ENCODE data around the gene ZNF684. TPM values are rescaled to one million over a fixed set of nuclear protein-coding genes. Genes with fewer than 3 reads are reported as not detected.
"Not testable (repeated sequence)": the region's sequence is repeated elsewhere in the genome, so short reads cannot be mapped to it uniquely, and the experiment has no call there.

Gene ZNF684
- total RNA-seq, 1 donor from 2014 or later: 4.8 TPM

DNA sequence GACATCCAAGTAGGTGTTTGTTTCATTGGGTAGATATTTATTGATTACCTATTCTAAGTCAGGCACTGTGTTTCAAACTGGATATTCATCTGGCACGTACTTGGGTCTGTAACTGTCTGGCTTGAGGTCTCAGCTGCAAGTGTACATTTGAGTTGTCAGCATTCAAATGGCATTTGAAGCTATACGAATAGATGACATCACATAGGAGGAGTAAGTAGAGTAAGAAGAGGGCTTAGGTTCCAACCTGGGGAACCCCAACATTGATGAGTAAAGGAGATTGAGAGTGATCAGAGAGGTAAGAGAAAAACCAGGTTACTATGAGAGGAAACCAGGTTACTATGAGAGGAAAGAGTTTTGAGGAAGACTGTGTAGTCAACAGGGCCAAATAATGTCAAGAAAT, 30.7 kb downstream of the ZNF684 start:
- Mint-ChIP-seq H3K4me1 (ENCODE audit: low read depth) (no peaks in the 10 kb centered on the region), H3K36me3 (ENCODE audit: low read depth) (peaks cover 5% of the 10 kb centered on the region), H3K4me3 (ENCODE audit: unreplicated experiment) (no peak overlapping the region), H3K27ac (ENCODE audit: unreplicated experiment) (no peak overlapping the region), H3K9me3 (ENCODE audit: low read depth) (no peaks in the 10 kb centered on the region), H3K27me3 (ENCODE audit: low read depth) (peaks cover 7% of the 10 kb centered on the region)
- no peak for DNase-seq (ENCODE audit: low spot score)
- TF ChIP-seq, protein P1, sequence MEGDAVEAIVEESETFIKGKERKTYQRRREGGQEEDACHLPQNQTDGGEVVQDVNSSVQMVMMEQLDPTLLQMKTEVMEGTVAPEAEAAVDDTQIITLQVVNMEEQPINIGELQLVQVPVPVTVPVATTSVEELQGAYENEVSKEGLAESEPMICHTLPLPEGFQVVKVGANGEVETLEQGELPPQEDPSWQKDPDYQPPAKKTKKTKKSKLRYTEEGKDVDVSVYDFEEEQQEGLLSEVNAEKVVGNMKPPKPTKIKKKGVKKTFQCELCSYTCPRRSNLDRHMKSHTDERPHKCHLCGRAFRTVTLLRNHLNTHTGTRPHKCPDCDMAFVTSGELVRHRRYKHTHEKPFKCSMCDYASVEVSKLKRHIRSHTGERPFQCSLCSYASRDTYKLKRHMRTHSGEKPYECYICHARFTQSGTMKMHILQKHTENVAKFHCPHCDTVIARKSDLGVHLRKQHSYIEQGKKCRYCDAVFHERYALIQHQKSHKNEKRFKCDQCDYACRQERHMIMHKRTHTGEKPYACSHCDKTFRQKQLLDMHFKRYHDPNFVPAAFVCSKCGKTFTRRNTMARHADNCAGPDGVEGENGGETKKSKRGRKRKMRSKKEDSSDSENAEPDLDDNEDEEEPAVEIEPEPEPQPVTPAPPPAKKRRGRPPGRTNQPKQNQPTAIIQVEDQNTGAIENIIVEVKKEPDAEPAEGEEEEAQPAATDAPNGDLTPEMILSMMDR (IDR thresholded peaks at IDR 0.05): no peak

DNA sequence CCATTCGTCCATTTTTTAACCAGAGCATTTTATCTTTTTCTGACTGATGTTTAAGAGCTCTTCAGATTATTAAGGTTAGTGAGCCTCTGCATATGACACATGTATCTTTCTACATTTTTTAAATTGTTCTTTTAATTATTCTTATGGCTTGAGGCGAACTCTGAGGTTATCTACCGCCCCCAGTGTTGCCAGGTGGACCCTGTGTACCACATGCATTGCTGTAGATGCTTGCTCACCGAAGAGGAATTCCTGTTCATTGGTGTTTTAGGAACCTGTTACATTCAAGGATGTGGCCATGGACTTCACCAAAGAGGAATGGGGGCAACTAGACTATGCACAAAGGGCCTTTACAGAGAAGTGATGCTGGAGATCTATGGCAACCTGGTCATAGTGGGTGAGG, 31.8 kb downstream of the ZNF684 start:
- no peak for DNase-seq (ENCODE audit: low spot score)
- peaks cover 3% of the 10 kb centered on the region for H3K36me3 Mint-ChIP-seq (ENCODE audit: low read depth)
- no peak overlapping the region for H3K4me3 Mint-ChIP-seq (ENCODE audit: unreplicated experiment)
- H3K27me3 Mint-ChIP-seq (ENCODE audit: low read depth): peaks cover 7% of the 10 kb centered on the region
- TF ChIP-seq, protein P1 (IDR thresholded peaks at IDR 0.05): no peak
- H3K9me3 Mint-ChIP-seq (ENCODE audit: low read depth): no peaks in the 10 kb centered on the region
- H3K4me1 Mint-ChIP-seq (ENCODE audit: low read depth): no peaks in the 10 kb centered on the region
- H3K27ac Mint-ChIP-seq (ENCODE audit: unreplicated experiment): no peak overlapping the region

DNA sequence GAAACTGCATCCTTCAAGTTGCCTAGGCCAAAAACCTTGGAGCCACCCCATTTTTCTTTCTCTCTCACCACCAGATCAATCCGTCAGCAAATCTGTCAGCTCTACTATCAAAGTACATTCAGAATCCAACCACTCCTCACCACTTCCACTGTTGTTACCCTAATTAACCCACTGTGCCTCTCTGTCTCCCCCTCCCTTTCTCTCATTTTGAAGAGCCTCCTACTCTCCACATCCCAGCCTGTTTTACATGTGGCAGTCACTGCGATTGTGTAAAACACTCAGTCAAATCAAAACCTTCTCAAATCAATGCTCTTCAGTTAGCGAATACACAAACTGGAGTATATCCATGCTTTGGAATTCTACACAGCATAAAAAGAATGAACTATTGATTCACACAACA, 33.1 kb downstream of the ZNF684 start:
- Mint-ChIP-seq H3K27me3 (ENCODE audit: low read depth) (peaks cover 7% of the 10 kb centered on the region), H3K4me1 (ENCODE audit: low read depth) (no peaks in the 10 kb centered on the region), H3K36me3 (ENCODE audit: low read depth) (peaks cover 3% of the 10 kb centered on the region), H3K9me3 (ENCODE audit: low read depth) (no peaks in the 10 kb centered on the region), H3K27ac (ENCODE audit: unreplicated experiment) (no peak overlapping the region), H3K4me3 (ENCODE audit: unreplicated experiment) (no peak overlapping the region)
- no peak for DNase-seq (ENCODE audit: low spot score)
- TF ChIP-seq, protein P1 (IDR thresholded peaks at IDR 0.05): no peak

DNA sequence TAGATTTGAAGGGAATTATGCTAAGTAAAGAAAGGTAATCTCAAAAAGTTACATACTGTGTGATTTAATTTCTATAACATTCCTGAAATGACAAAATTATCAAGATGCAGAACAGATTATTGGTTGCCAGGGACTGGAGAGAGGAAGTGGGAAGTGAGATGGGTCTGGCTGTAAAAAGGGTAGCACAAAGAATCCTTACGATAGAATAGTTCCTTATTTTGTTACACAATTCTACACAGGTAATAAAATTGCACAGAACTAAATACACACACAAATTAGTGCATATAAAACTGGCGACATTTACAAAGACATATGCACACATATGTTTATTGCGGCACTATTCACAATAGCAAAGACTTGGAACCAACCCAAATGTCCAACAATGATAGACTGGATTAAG, 33.5 kb downstream of the ZNF684 start:
- no peaks in the 10 kb centered on the region for H3K4me1 Mint-ChIP-seq (ENCODE audit: low read depth)
- no peaks in the 10 kb centered on the region for H3K9me3 Mint-ChIP-seq (ENCODE audit: low read depth)
- H3K27ac Mint-ChIP-seq (ENCODE audit: unreplicated experiment): no peak overlapping the region
- H3K27me3 Mint-ChIP-seq (ENCODE audit: low read depth): peaks cover 7% of the 10 kb centered on the region
- TF ChIP-seq, protein P1 (IDR thresholded peaks at IDR 0.05): no peak
- no peak for DNase-seq (ENCODE audit: low spot score)
- peaks cover 3% of the 10 kb centered on the region for H3K36me3 Mint-ChIP-seq (ENCODE audit: low read depth)
- H3K4me3 Mint-ChIP-seq (ENCODE audit: unreplicated experiment): no peak overlapping the region

DNA sequence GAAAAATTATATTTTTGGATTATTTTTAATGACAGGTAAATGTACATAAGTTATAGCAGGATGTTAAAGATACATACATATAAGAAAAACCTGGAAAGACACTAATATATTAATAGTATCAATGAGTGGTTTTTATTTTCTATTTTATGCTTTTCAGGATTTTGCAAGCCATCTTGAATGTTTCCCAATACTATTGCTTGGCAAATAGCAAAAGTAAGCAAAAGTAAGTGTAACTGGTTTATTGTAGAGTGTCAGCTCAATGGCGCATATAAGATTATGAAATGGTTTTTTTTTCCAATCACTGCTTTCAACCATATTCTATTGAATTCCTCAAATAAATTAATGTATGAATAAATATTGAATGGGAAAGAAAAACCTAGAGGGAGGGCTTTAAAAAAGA, 36.4 kb downstream of the ZNF684 start:
- Mint-ChIP-seq H3K27me3 (ENCODE audit: low read depth) (peaks cover 7% of the 10 kb centered on the region), H3K27ac (ENCODE audit: unreplicated experiment) (no peak overlapping the region), H3K36me3 (ENCODE audit: low read depth) (peaks cover 3% of the 10 kb centered on the region), H3K4me1 (ENCODE audit: low read depth) (no peaks in the 10 kb centered on the region), H3K4me3 (ENCODE audit: unreplicated experiment) (no peak overlapping the region), H3K9me3 (ENCODE audit: low read depth) (no peaks in the 10 kb centered on the region)
- TF ChIP-seq, protein P1 (IDR thresholded peaks at IDR 0.05): no peak
- no peak for DNase-seq (ENCODE audit: low spot score)

DNA sequence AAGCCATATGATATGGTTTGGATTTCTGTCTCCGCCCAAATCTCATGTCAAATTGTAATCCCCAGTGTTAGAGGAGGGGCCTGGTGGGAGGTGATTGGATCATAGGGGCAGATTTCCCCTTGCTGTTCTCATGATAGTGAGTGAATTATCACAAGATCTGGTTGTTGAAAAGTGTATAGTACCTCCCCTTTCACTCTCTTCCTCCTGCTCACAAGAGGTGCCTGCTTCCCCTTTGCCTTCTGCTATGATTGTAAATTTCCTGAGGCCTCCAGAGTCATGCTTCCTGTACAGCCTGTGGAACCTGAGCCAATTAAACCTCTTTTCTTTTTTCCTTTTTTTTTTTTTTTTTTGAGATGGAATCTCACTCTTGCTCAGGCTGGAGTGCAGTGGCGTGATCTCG, 43.4 kb downstream of the ZNF684 start:
- not testable (repeated sequence) for H3K27me3 Mint-ChIP-seq (ENCODE audit: low read depth)

More for the DNA sequence above, 43.4 kb downstream of the ZNF684 start:
- not testable (repeated sequence) for H3K4me1 Mint-ChIP-seq (ENCODE audit: low read depth); H3K4me3 Mint-ChIP-seq (ENCODE audit: unreplicated experiment); H3K27ac Mint-ChIP-seq (ENCODE audit: unreplicated experiment); DNase-seq (ENCODE audit: low spot score); H3K36me3 Mint-ChIP-seq (ENCODE audit: low read depth); H3K9me3 Mint-ChIP-seq (ENCODE audit: low read depth)
